ENCODE data around the gene ZNF576. TPM values are rescaled to one million over a fixed set of nuclear protein-coding genes. Genes with fewer than 3 reads are reported as not detected.

Gene ZNF576
- total and polyA plus RNA-seq, 2 experiments from 2014 or later = 12.5 to 14.6 TPM

DNA sequence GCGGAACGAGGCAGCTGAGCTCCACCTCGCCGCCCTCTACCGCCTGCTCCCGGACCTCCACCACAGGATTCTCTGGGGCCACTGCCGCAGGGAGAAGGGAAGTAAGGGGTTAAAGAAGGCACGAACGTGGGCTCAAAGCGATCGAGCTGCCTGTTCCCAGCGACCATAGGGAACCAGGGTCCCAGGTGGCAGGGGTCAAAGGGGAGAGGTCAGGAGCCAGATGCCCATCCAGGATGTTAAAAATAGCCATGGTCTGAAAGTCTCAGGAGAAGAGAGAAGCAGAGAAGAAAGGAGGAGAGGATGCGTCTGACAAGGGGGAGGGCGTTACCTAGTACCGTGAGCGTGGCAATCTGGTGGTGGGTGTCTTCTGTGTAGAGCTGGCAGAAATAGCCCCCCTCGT is 30.4 kb downstream of the ZNF576 start:
- no peak overlapping the region for H3K4me3 ChIP-seq
- no peak for TF ChIP-seq CTCF (IDR thresholded peaks at IDR 0.05; ENCODE audit: low read depth, low read length)
- DNase-seq (ENCODE audit: low read depth in 1 of 2, low spot score in 1 of 2) = no peak
- peaks cover 3% of the 10 kb centered on the region for H3K36me3 ChIP-seq
- H3K9me3 ChIP-seq (ENCODE audit: low read depth) = no peaks in the 10 kb centered on the region
- no peaks in the 10 kb centered on the region for H3K27me3 ChIP-seq
- no peaks in the 10 kb centered on the region for H3K4me1 ChIP-seq (ENCODE audit: low read depth)
- no peak overlapping the region for H3K27ac ChIP-seq

DNA sequence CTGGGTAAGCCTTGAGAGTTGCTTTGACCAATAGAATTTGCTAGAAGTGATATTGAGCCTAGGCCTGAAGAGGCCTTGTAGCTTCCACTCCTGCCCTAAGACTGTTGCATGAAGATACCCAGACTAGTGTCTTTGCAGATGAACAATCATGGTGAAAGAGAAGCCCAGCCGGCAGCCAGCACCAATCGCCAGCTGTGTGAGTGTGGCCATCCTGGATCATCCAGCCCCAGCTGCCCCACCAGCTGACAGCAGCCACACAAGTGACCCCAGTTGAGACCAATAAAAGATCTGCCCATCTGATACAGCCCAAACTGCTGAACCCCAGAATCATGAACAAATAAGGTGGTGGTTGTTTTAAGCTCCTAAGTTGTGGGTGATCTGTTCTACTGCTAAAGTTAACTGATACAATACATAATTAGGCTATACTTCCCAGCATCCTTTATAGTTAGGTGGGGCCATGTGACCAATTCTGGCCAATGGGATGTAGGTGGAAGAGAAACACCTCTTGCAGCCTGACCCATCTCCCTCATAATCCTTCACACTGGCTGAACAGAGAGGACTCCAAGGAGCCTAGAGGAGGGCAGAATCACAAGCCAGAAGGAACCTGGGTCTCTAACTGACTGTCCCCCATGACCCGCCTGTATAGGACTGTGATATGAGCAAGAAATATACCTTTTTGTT is 32.4 kb downstream of the ZNF576 start:
- Histone ChIP-seq H3K4me3 (no peak overlapping the region), H3K36me3 (no peaks in the 10 kb centered on the region)
- no peak for TF ChIP-seq CTCF (IDR thresholded peaks at IDR 0.05; ENCODE audit: low read depth, low read length)

DNA sequence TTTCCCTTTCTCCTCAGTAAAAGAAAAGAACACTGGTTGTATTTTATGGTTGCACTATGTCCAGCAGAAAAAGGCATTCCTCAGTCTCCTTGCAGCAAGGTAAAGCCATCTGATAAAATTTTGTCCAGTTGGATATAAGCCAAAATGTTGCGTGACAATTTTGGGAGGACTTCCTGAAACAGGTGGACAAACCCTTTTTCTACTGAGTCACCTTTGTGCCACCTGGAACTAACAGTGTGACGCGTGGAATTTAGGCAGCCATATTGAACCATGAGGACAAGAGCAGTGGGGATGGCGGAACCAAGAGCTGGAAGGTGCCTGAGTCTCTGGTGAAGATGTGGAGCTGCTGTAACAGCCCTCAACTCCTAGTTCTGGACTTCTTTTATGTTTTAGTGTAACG is 35.1 kb downstream of the ZNF576 start:
- no peak for TF ChIP-seq CTCF (IDR thresholded peaks at IDR 0.05; ENCODE audit: low read depth, low read length)
- H3K4me3 ChIP-seq = no peak overlapping the region
- H3K27me3 ChIP-seq = no peaks in the 10 kb centered on the region

More for the DNA sequence above, 32.4 kb downstream of the ZNF576 start:
- H3K4me1 ChIP-seq (ENCODE audit: low read depth) = no peaks in the 10 kb centered on the region
- H3K9me3 ChIP-seq (ENCODE audit: low read depth) = no peaks in the 10 kb centered on the region
- no peaks in the 10 kb centered on the region for H3K27me3 ChIP-seq
- DNase-seq (ENCODE audit: low read depth in 1 of 2, low spot score in 1 of 2) = no peak
- H3K27ac ChIP-seq = no peak overlapping the region

DNA sequence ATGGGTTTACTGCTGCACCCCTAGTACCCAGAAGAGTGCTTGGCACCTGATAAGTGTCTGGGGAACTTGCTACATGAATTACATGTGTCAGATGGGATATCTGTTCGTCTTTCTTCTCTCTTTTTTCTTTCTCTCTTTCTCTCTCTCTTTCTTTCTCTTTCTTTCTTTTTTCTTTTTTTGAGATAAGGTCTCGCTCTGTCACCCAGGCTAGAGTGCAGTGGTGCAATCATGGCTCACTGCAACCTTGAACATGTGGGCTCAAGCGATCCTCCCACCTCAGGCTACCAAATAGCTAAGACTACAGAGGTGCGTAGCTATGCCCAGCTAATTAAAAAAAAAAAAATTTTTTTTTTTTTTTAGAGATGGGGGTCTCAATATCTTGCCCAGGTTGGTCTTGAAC is 37.1 kb downstream of the ZNF576 start:
- Histone ChIP-seq H3K9me3 (ENCODE audit: low read depth) (no peaks in the 10 kb centered on the region), H3K36me3 (no peaks in the 10 kb centered on the region), H3K27ac (no peak overlapping the region), H3K27me3 (peaks cover 14% of the 10 kb centered on the region), H3K4me1 (ENCODE audit: low read depth) (peaks cover 6% of the 10 kb centered on the region), H3K4me3 (no peak overlapping the region)
- TF ChIP-seq CTCF (IDR thresholded peaks at IDR 0.05; ENCODE audit: low read depth, low read length) = no peak
- DNase-seq (ENCODE audit: low read depth in 1 of 2, low spot score in 1 of 2) = no peak

More for the DNA sequence above, 35.1 kb downstream of the ZNF576 start:
- no peaks in the 10 kb centered on the region for H3K36me3 ChIP-seq
- H3K9me3 ChIP-seq (ENCODE audit: low read depth) = no peaks in the 10 kb centered on the region
- peaks cover 6% of the 10 kb centered on the region for H3K4me1 ChIP-seq (ENCODE audit: low read depth)
- no peak overlapping the region for H3K27ac ChIP-seq
- no peak for DNase-seq (ENCODE audit: low read depth in 1 of 2, low spot score in 1 of 2)

DNA sequence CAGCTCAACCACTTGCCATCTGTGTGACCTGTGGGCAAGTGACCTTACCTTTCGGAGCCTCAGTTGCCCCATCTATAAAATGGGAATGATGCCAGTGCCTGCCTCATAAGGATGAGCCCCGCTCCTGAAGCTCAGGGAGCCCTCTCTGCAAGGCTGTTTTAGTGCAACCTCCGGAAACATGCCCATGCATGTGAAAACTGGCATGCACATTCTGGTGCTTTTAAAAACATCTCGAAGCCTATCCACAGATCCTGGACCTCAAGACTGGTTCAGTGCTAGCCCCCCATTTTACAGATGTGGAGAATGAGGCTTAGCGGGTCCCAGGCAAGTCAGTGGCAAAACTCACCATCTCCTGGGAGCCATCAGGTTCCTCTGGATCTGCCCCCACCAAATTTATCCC is 37.7 kb downstream of the ZNF576 start:
- no peak for DNase-seq (ENCODE audit: low read depth in 1 of 2, low spot score in 1 of 2)
- Histone ChIP-seq H3K9me3 (ENCODE audit: low read depth) (no peaks in the 10 kb centered on the region), H3K27me3 (peaks cover 19% of the 10 kb centered on the region), H3K4me3 (no peak overlapping the region), H3K27ac (no peak overlapping the region), H3K4me1 (ENCODE audit: low read depth) (peaks cover 6% of the 10 kb centered on the region), H3K36me3 (no peaks in the 10 kb centered on the region)
- TF ChIP-seq CTCF (IDR thresholded peaks at IDR 0.05; ENCODE audit: low read depth, low read length) = no peak
